ENCODE measurements around the gene CFAP100.

GRCh38 chr3:126399351-126399735 is 4.6 kb downstream of the CFAP100 start:
- TF ChIP-seq CTCF (IDR thresholded peaks at IDR 0.05) (no peak), POLR2A (IDR thresholded peaks at IDR 0.05) (no peak)

All from esophagus squamous epithelium (tissue), 4 donors.